Stimulated activated CD8-positive, alpha-beta memory T cell treated with anti-CD3 and anti-CD28 coated beads, Interleukin-7, amount 100 ng/mL, for 1 hour (primary cell): ENCODE data around the gene ARHGEF33.
A peak's percentile ranks its signal among the peaks of the same experiment; 100 is the strongest.

Experiments used
- DNase-seq, 2 donors: peaks; one replicate each; pipeline ENCODE4 v3.0.0-alpha.2; 2020; ENCODE audit warnings: low read depth in 2 of 2

The ARHGEF33 gene

DNA sequence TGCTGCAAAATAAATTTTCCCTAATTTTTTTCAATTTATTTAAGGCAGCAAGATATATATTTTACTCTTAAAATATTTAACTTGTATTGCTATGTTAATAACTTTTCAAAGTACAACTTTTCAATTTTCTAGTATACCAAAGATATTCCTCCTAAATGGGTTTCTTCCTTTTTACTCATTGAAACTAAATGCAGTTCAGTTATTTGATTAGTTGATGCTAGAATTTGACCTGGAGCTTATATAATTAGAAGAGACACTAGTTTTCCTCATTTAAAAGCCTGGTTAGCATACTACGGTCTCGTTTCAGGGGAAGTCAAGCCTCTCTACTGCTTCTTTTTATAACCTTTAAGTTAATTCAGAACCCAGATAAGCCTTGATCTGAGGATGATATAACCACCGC lies at the start of gene ARHGEF33:
Gene ARHGEF33 (plus strand): TSS at position 301 of the 400 bp plus-strand sequence. CDS start 29,573 bp downstream, outside the sequence.
- DNase-seq: no peak

DNA sequence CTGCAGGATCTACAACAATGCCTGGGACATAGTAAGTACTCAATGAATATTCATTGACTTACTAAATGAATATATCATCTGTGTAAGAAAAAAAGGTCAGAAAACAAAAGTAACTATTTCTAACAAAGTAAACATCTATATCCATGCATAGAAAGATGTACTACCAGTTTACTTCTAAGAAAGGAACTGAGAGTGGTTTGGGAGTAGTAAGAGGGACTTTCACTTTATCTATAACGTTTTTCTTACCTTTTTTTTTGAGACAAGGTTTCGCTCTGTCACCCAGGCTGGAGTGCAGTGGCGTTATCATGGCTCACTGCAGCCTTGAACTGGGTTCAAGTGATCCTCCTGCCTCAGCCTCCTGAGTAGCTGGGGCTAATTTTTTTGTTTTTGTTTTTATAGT lies 39.6 kb upstream of the ARHGEF33 start:
- no peak for DNase-seq

DNA sequence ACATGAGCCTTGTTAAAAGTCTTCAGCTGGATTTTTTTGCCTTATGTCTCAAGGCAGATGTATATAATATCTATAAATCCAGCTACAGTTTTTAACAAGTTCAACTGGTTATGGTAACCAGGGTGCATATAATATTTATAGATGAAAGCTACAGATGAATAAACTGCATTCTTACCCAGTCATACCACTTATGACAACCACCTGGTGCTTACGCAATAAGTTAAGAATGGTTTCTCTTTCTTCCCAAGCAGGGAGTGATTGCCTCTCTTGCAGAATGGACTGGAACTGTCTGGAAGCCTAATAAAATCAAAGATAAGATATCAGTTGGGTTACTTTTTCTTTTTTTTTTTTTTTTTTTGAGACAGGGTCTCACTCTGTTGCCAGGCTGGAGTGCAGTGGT lies 33.5 kb upstream of the ARHGEF33 start:
- DNase-seq: no peak

DNA sequence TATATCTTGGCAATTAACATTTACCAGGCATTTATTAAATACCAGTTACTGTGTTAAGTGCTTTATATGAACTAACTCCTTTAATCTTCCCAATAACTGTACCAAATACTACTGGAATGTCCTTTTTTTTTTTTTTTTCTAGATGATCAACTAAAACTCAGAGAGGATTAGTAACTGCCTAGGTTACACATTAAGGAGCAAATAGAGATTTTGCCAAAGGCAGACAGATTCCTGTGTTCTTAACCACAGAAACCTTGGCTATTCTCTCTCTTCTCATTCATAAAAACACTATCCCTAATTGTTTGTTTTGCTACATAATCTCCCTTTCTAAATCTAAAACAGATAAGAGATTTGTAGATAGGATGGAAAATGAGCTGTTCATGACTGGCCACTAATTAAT lies 27.2 kb upstream of the ARHGEF33 start:
- DNase-seq: no peak

DNA sequence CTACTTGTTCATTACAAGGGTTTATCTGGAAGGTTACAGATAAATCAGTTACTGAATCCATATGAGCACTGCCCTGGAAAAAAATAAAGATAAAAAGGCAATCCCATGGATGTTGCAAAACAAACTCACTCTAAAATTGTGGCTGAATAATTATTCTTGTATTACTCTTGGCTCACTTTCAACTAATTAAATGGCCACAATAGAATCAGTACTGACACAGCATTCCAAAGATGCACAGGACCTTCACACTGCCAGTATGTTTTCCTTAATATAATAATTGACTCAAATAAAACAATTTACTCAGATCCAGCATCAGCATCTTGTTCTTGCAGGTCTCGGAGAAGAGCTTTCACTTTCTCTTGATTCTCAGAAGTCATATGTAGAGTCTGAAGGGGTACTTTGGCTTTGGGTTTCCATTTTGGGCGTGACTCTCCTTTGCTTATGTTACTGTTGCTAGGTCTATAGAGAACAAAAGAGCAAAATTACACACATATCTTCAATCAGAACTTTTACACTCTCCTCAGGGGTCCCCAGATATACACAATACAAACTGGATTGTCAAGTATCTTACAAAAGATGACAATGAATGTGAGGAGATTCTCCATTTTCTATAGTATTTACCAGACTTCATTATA lies 26.5 kb upstream of the ARHGEF33 start:
- no peak for DNase-seq

DNA sequence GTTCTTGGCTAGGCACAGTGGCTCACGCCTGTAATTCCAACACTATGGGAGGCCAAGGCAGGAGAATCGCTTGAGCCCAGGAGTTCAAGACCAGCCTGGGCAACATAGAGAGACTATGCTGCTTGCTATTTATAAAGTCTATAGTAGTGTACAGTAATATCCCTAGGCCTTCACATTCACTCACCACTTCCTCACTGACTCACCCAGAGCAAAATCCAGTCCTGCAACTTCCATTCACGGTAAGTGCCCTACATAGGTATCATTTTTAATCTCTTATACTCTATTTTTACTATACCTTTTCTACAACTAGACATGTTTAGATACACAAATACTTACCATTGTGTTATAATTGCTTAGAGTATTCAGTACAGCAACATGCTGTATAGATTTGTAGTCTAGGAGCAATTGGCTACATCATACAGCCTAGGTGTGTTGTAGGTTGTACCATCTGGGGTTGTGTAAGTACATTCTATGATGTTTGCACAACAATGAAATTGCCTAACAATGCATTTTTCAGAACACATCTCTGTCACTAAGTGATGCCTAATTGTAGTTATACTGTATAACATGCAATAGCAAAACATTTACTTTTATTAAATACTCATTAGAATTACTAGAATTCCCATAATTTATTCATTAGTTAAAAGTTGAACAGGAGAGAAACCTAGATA lies 22.8 kb upstream of the ARHGEF33 start:
- no peak for DNase-seq

DNA sequence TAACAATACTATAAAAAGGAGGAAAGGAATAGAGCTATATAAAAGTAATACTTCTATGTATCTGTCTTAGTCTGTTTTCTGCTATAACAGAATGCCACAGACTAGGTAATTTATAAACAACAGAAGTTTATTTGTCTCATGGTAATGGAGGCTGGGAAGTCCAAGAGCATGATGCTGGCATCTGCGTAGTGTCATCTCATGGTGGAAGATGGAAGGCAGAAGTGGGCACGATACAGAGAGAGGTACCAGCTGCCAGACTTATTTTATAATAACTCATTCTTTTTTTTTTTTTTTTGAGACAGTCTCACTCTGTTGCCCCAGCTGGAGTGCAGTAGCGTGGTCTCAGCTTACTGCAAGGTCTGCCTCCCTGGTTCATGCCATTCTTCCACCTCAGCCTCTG lies 18.2 kb upstream of the ARHGEF33 start:
- no peak for DNase-seq

DNA sequence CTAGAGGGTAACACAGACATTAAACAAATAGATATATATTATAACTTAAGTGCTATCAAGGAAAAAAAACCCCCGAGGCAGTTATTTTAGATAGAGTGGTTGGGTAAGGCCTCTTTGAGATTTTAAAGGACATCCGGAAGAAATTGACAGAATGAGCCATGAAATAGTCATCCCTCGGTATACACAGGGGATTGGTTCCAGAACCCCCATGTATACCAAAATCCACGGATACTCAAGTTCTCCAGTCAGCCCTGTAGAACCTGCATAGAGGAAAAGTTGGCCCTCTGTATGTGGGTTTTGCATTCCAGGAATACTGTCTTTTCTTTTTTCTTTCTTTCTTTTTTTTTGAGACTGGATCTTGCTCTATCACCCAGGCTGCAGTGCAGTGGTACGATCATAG lies 15.9 kb upstream of the ARHGEF33 start:
- DNase-seq: no peak

DNA sequence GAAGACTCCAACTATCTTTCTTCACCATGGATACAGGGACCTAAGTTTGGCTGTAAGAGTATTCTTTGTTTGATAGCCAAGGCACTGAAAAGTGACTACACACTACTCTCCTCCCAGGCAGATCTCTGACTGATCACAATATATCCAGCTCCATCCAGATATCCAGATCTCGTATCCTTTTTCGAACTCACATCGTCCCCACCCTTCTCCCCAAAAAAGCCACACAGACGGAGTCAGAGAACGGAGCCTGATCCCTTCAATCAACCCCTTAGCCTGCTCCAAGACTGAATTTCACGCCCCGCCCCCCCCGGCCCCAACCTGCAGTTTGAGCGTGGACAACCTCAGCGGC lies 14.5 kb upstream of the ARHGEF33 start:
- no peak for DNase-seq

DNA sequence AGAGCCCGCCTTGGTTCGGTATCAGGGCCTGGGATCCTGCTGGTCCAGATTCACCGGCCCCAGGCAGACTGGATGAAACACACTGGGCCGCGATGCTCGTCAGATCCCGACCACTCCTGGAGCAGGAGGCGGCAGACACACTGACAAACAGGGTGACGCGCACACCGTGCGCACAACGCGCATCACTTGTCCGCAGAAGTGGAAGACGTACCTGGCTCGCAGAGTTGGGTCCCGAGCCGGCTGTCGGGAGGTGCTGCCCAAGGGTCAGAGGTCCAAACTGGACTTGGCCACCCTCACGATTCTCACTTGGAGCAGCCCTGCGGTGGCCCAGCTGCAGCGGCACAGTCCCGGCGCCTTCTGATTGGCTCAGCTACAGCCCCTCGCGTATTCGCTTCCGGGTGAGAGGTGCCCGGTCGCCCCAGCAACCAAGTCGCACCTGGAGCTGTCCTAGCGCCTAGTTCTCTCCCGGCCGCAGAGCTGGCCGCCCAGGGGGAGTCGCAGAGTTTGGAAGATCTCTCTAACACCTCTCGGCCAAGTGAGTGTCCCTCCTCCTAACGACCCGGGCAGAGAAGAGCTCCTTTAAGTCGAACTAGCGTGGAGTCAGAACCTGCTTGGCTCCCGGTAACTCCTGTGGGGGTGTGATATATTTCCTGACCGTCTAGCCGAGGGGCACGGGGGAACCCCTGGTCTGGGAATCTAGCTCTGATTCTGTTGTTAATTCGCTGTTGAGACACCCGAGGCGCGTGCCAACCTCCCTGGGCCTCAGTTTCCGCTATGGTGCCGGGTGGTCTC lies 13.9 kb upstream of the ARHGEF33 start, which contains the start of the genes DHX57 and MORN2:
Gene DHX57 (minus strand): TSS at position 359 of the 792 bp plus-strand sequence. CDS start 7,529 bp downstream, outside the sequence.
Gene MORN2 (plus strand): TSS at position 401 of the 792 bp plus-strand sequence.
- DNase-seq: peak; percentile 49 to 58

DNA sequence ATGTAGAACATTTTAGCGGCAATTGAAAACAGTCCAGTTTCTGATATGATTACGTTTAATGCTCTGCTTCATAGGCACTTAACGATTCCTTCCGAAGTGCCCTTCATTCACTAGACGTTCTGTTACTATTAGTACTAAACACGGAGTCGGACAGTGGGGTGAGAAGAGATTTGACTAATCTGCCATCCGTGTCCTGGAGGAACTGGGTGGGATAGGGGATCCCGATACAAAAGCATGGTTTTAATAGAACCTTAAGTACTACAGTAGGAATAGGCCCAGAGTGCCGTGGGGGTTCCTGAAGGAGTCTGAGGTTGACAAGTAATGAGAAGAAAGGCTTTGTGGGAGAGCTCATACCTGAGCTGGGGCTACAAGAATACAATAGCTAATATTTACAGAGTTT lies 13.3 kb upstream of the ARHGEF33 start:
- DNase-seq: no peak

DNA sequence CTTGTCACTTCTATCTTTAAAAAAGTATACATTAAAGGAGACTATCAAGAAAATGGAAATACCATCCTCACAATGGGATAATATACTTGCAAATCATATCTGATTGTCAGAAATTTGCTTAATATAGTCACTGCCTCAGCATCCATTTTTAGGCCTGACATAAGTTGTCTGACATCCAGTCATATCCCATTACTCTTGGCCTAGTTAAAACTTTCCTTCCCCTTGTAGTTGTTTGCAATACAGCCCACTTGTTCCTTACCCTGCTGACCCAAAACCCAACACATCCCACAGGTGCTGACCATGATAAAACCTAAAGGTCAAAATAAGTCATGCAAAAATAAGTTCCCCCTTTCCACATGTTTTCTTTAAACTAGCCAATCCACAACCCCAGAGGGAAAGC lies 3.6 kb upstream of the ARHGEF33 start:
- DNase-seq: no peak

DNA sequence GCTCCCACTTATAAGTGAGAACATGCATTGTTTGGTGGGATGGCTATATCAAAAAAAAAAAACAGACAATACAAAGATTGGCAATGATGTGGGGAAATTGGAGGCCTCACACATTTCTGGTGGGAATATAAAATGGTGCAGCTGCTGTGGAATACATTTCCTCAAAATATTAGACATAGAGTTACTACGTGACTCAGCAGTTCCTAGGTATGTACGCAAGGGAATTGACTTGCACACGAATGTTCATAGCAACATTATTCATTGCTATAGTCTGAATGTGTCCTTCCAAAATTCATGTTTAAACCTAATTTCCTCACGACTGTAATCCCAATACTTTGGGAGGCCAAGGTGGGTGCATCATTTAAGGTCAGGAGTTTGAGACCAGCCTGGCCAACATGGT lies 2.3 kb upstream of the ARHGEF33 start:
- DNase-seq: no peak

DNA sequence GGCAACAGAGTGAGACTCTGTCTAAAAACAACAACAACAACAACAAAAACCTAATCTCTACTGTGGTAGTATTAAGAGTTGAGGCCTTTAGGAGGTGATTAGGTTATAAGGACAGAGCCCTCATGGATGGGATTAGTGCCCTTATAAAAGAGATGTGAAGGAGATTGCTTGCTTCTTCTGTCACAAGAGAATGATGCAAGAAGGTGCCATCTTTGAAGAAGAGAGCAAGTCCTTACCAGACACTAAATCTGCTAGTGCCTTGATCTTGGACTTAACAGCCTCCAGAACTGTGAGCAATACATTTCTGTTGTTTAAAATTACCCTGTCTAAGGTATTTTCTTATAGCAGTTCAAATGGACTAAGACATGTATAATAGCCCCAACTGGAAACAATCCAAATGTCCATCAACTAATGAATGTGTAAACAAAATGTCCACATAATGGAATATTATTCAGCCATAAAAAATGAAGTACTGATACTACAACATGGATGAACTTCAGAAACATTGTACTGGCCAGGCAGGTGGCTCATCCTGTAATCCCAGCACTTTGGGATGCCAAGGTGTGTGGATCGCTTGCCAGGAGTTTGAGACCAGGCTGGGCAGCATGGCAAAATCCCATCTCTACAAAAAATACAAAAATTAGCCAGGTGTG lies 1.6 kb upstream of the ARHGEF33 start:
- no peak for DNase-seq

DNA sequence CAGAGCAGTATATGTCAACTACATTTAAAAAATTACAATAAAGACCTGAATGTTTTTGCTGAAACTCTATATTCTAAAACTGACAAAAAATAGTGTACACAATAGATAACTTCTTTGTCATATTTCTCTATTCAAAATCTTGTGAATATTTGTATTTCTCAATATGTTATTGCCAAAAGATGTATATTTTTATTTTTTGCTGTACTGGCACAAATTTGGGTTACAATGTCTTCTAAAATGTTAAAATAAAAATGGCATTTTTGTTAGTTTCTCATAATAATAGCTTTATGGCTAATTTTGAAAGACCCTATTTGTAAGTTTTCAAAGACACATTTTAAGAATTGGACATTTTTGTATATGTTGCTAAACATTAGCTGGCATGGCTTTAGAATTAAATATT lies 630 bp upstream of the ARHGEF33 start:
- DNase-seq: no peak

DNA sequence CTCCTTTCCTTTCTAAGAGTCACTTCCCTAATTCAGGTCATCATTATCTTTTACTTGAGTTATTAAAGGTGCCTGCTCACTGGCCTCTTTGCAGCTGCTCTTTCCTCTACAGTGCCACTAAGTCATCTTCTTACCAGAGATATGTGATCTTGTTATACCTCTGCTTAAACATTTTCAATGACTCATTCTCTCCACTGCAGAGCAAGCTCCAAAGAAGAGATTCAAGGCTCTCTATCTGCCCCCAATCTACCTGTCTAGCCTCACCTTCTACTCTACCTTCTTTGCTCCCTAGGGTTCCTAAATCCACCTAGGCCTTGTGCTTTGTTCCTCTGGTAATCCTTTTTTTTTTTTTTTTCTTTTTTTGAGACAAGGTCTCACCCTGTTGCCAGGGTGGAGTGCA lies 3.1 kb downstream of the ARHGEF33 start:
- DNase-seq: no peak

DNA sequence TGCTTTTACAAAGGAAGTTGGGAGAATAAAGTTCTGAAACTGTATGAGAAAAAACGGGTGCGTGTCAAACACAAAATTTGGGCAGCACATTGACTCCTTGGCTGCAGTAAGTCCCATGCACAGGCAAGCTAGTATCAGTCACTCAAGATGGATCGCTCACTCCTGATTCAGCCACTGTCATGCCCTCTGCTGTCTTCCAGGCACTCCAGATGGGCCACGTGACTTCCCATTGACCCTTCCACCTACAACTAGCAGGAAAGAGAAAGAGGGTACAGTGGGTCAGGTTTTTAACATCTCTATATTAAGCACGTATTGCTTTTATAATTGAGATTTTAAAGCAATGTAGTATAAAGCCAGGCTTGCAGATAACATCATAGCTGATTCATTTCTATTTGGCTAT lies 8.6 kb downstream of the ARHGEF33 start:
- DNase-seq: no peak

DNA sequence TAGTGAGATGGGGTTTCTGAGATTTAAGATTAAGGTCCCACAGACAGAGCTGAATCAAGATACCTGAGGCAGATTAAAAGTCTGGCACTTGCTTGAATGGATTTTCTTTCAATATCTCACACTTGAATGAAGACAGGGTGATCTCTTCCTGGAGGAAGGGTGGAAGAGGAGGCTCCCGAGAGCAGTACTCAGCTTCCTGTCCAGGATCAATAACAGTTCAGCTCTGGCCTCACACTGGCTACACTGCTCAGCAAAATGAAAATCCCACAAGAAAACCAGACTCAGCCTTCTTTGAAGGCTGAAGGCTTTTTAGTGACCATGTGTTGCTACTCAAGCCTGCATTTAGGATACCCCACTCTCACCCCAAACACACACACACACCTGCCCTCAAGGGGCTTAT lies 11.1 kb downstream of the ARHGEF33 start:
- no peak for DNase-seq

DNA sequence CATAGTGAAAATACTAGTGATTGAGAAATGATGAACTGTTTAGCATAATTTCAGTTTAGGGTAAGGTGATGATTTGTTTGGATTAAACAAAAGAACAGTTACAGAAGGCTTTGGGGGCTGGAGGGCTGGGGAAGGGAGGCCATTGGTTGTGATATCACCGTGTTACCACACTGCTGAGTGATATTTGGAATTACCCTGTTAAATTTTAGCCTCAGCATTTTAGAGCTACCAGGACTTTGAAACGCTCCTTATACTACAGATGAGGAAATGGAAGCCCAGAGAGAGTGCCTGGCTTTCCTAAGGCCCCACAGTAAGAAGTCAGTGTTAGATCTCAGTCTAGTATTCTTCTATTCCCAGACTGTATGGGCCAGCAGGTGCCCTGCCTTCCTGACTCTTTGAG lies 15.6 kb downstream of the ARHGEF33 start:
- DNase-seq: no peak

DNA sequence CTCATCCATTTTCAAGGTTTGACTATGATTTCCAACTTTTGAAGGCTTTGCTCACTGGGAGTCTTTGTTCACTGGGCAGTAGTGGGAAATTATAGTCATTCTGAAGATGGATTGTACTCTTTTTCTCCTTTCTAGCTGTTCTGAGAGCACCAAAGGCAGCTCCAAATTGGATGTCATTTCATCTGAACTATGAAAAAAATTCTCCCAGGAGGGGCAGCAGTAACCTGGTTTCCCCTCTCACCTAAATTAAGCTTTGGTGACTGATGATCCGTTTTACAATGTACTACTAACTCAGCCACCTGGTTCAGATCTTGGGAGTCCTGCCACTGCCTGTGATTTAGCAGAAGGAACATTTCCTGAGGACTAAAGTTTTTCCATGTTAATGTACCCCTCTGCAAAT lies 17.6 kb downstream of the ARHGEF33 start:
- no peak for DNase-seq

DNA sequence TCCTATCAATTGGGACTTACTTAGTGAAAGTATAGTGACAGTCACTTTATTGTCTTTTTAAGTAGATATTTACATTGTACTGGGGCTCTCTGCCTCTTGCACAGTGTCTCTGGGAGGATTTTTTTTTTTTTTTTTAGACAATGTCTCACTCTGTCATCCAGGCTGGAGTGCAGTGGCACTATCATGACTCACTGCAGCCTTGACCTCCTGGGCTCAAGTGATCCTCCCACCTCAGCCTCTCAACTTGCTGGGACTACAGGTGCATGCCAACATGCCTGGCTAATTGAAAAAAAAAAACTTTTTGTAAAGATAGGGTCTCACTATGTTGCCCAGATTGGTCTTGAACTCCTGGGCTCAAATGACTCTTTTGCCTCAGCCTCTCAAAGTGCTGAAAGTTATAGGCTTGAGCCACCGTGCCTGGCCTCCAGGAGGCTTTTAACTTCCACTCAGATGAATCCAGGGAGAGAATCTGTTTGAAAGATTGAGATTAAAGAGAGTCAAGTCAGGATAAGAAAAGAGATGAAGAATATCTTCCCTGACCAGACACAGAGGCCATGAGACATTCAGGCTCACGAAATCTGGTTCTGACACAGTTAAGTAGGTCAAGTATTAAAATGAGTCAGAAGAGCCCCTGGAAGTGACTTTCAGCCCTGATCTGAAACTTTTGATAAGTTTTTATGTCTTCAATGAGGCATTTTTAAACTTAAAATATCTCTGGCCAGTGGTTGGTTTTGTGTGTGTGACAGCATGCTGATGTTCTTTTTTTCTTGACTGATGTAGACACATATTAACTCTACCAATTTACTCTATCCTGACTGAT lies 18.3 kb downstream of the ARHGEF33 start:
- no peak for DNase-seq
